Natural killer cell (primary cell): Measurements from ENCODE around the gene TACC2. TPM values are rescaled to one million over a fixed set of nuclear protein-coding genes. Genes with fewer than 3 reads are reported as not detected.
"Not testable (repeated sequence)": the region's sequence is repeated elsewhere in the genome, so short reads cannot be mapped to it uniquely, and the experiment has no call there.

Source experiments
- ATAC-seq, 3 donors: fragments of 150-1000 bp in 2 of 3; fragments of 200-7000 bp in 1 of 3; cut with Tn5 transposase; 1 replicate in 1 of 3; 2 replicates in 2 of 3; pipeline ENCODE4 v1.10.0; 2021; ENCODE audit warnings: mild to moderate bottlenecking in 2 of 3, moderate library complexity in 2 of 3
- DNase-seq, 2 donors: peaks; one replicate each; pipeline versions ENCODE4 v3.0.0 to v3.0.0-alpha.2; 2013 to 2021; ENCODE audit warnings: mixed read lengths in 1 of 2
- H3K27ac ChIP-seq: one replicate; pipeline ENCODE4 v1.5.1; 2013; ENCODE audit warnings: mild to moderate bottlenecking, low read length
- H3K27me3 ChIP-seq: one replicate; pipeline ENCODE4 v1.6.1; 2013; ENCODE audit warnings: low read length; ENCODE audit not compliant: control insufficient read depth, insufficient read depth
- H3K36me3 ChIP-seq: one replicate; pipeline ENCODE4 v1.6.1; 2013; ENCODE audit warnings: low read length; ENCODE audit not compliant: control insufficient read depth, insufficient read depth
- H3K4me1 ChIP-seq: one replicate; pipeline ENCODE4 v1.6.1; 2013; ENCODE audit warnings: low read length; ENCODE audit not compliant: control insufficient read depth, insufficient read depth
- H3K4me3 ChIP-seq: one replicate; pipeline ENCODE4 v1.5.1; 2013; ENCODE audit warnings: low read length
- H3K9me3 ChIP-seq: one replicate; pipeline ENCODE4 v1.6.1; 2013; ENCODE audit warnings: low read length; ENCODE audit not compliant: control insufficient read depth, insufficient read depth
- H3K27ac Mint-ChIP-seq, 2 donors: one replicate each; pipeline ENCODE4 v1.8.0; 2022; ENCODE audit warnings: mild to moderate bottlenecking in 2 of 2, mixed read lengths in 2 of 2, moderate library complexity in 1 of 2
- H3K27me3 Mint-ChIP-seq, 2 donors: one replicate each; pipeline ENCODE4 v1.8.0; 2022; ENCODE audit warnings: low read depth in 2 of 2, mixed read lengths in 2 of 2
- H3K36me3 Mint-ChIP-seq: one replicate; pipeline ENCODE4 v1.8.0; 2022; ENCODE audit warnings: mixed read lengths
- H3K4me1 Mint-ChIP-seq, 2 donors: one replicate each; pipeline ENCODE4 v1.8.0; 2022; ENCODE audit warnings: mixed read lengths in 2 of 2
- H3K4me3 Mint-ChIP-seq: one replicate; pipeline ENCODE4 v1.8.0; 2022; ENCODE audit warnings: mild to moderate bottlenecking, moderate library complexity, mixed read lengths
- H3K9me3 Mint-ChIP-seq, 2 donors: one replicate each; pipeline ENCODE4 v1.8.0; 2022; ENCODE audit warnings: mixed read lengths in 2 of 2
- CTCF ChIP-seq: fragments of 200-600 bp; IDR thresholded peaks from one replicate; pipeline ENCODE4 v1.8.0; 2022; ENCODE audit warnings: antibody characterized with exemption
- WGBS: methylation state at CpG from one replicate; pipeline ENCODE4 v1.1.7; 2013; ENCODE audit warnings: missing lambda C conversion rate; ENCODE audit not compliant: insufficient coverage; 5-methylcytosine and 5-hydroxymethylcytosine counted together
- intact Hi-C: fragments of 100-400 bp; cut with micrococcal nuclease; formaldehyde crosslinking; loops from one replicate; pipeline ENCODE4 v1.14.2; 2022
- total RNA-seq, 4 donors: library from RNA; stranded (reverse); fragments of 120-200 nt in 1 of 4; gene quantifications; one replicate each; pipeline versions ENCODE4 v1.2.3 to v1.2.4, GENCODE V29; 2013 to 2022

TACC2 gene
- total RNA-seq, 3 donors from 2014 or later (not counting 1 experiment from before 2014, with no cell fraction given): not detected

GRCh38 chr10:122068844-122069243, 79.9 kb downstream of the TACC2 start:
- Mint-ChIP-seq H3K36me3 (no peaks in the 10 kb centered on the region), H3K27me3 (peaks cover 0 to 7% of the 10 kb centered on the region in 2 donors), H3K27ac (no peak overlapping the region), H3K9me3 (peaks cover 0 to 3% of the 10 kb centered on the region in 2 donors), H3K4me1 (no peaks in the 10 kb centered on the region), H3K4me3 (no peak overlapping the region)
- no peak overlapping the region for H3K27ac ChIP-seq
- no peak for DNase-seq
- no peaks in the 10 kb centered on the region for H3K4me1 ChIP-seq
- H3K9me3 ChIP-seq: no peaks in the 10 kb centered on the region
- intact Hi-C loops: no loop called here
- TF ChIP-seq CTCF: no peak
- 92% methylated on average over 11 of the region's 12 CpGs for WGBS
- no peak overlapping the region for H3K4me3 ChIP-seq
- ATAC-seq: no peak
- H3K27me3 ChIP-seq: no peaks in the 10 kb centered on the region
- H3K36me3 ChIP-seq: no peaks in the 10 kb centered on the region

- H3K4me3 ChIP-seq: no peak overlapping the region
- H3K27ac ChIP-seq: no peak overlapping the region
- Mint-ChIP-seq H3K9me3 (no peaks in the 10 kb centered on the region), H3K36me3 (no peaks in the 10 kb centered on the region), H3K27ac (no peak overlapping the region), H3K4me3 (no peak overlapping the region), H3K27me3 (peaks cover 0 to 7% of the 10 kb centered on the region in 2 donors), H3K4me1 (no peaks in the 10 kb centered on the region)
- no peak for DNase-seq
- no peaks in the 10 kb centered on the region for H3K36me3 ChIP-seq
- no peak for TF ChIP-seq CTCF
- intact Hi-C loops: no loop called here
- no peaks in the 10 kb centered on the region for H3K27me3 ChIP-seq
- no peaks in the 10 kb centered on the region for H3K4me1 ChIP-seq
- no peaks in the 10 kb centered on the region for H3K9me3 ChIP-seq
- ATAC-seq: no peak
- WGBS: 94% methylated on average over 9 of the region's 9 CpGs
Measured at GRCh38 chr10:122072491-122072890, 83.5 kb downstream of the TACC2 start.

GRCh38 chr10:122073508-122073907, 84.5 kb downstream of the TACC2 start:
- no peak overlapping the region for H3K27ac ChIP-seq
- H3K4me3 ChIP-seq: no peak overlapping the region
- 94% methylated on average over 7 of the region's 7 CpGs for WGBS
- no peaks in the 10 kb centered on the region for H3K4me1 ChIP-seq
- H3K27me3 ChIP-seq: no peaks in the 10 kb centered on the region
- TF ChIP-seq CTCF: no peak
- no peaks in the 10 kb centered on the region for H3K9me3 Mint-ChIP-seq
- no peaks in the 10 kb centered on the region for H3K36me3 Mint-ChIP-seq
- intact Hi-C loops: no loop called here
- H3K9me3 ChIP-seq: no peaks in the 10 kb centered on the region
- no peak overlapping the region for H3K27ac Mint-ChIP-seq
- DNase-seq (no peak), ATAC-seq (no peak)
- H3K27me3 Mint-ChIP-seq: peaks cover 0 to 7% of the 10 kb centered on the region in 2 donors
- H3K4me3 Mint-ChIP-seq: no peak overlapping the region
- no peaks in the 10 kb centered on the region for H3K4me1 Mint-ChIP-seq
- H3K36me3 ChIP-seq: no peaks in the 10 kb centered on the region

GRCh38 chr10:122075171-122075570, 86.2 kb downstream of the TACC2 start:
- Histone ChIP-seq H3K4me3 (no peak overlapping the region), H3K4me1 (no peaks in the 10 kb centered on the region)
- no peak for ATAC-seq

GRCh38 chr10:122075876-122076275, 86.9 kb downstream of the TACC2 start:
- H3K27me3 ChIP-seq, DNase-seq, H3K9me3 ChIP-seq, H3K36me3 ChIP-seq, ATAC-seq, H3K4me3 ChIP-seq, H3K27me3 Mint-ChIP-seq, intact Hi-C loops, H3K4me1 ChIP-seq, H3K36me3 Mint-ChIP-seq, H3K4me1 Mint-ChIP-seq, H3K9me3 Mint-ChIP-seq, H3K27ac Mint-ChIP-seq, H3K4me3 Mint-ChIP-seq, H3K27ac ChIP-seq: not testable (repeated sequence)
- 93% methylated on average over 6 of the region's 6 CpGs for WGBS

More at GRCh38 chr10:122075171-122075570, 86.2 kb downstream of the TACC2 start:
- Mint-ChIP-seq H3K4me3 (no peak overlapping the region), H3K36me3 (no peaks in the 10 kb centered on the region), H3K4me1 (no peaks in the 10 kb centered on the region), H3K27ac (no peak overlapping the region), H3K9me3 (no peaks in the 10 kb centered on the region), H3K27me3 (no peaks in the 10 kb centered on the region)
- Histone ChIP-seq H3K36me3 (no peaks in the 10 kb centered on the region), H3K27ac (no peak overlapping the region), H3K9me3 (no peaks in the 10 kb centered on the region), H3K27me3 (no peaks in the 10 kb centered on the region)
- WGBS: 91% methylated on average over 9 of the region's 9 CpGs
- intact Hi-C loops: no loop called here
- no peak for DNase-seq
- no peak for TF ChIP-seq CTCF
